ENCODE data around the gene GNAZ.

- TF ChIP-seq CTCF (IDR thresholded peaks at IDR 0.05) (no peak), ZFX (IDR thresholded peaks at IDR 0.05; ENCODE audit: borderline replicate concordance) (no peak)
These were observed 62.2 kb downstream of the GNAZ start for GRCh38 chr22:23132376-23133091.
